GM23338 (cell line): ENCODE measurements around the gene TRAM2.

Experiments used
- CREB1 ChIP-seq: fragments of 250-450 bp; sonication (Bioruptor Pico); IDR thresholded peaks from 2 replicates; pipeline ENCODE4 v1.5.0; 2020; ENCODE audit warnings: low read depth, mild to moderate bottlenecking, moderate library complexity
- CTCF ChIP-seq, 2 experiments: fragments of 200-600 bp in 1 of 2; sonication (generic) in 1 of 2; conservative IDR thresholded peaks; 2 replicates each; pipeline versions ENCODE4 v1.5.1 to v1.6.1; 2016 to 2017; ENCODE audit warnings: antibody characterized with exemption in 2 of 2, low read depth in 2 of 2, mild to moderate bottlenecking in 2 of 2, moderate library complexity in 1 of 2
- ETS1 ChIP-seq: IDR thresholded peaks from 2 replicates; pipeline ENCODE4 v1.6.1; 2016; ENCODE audit warnings: antibody characterized with exemption
- EZH2 ChIP-seq: fragments of 200-600 bp; sonication (generic); IDR thresholded peaks from one replicate; pipeline ENCODE4 v1.8.0; 2017; ENCODE audit warnings: antibody characterized with exemption, mild to moderate bottlenecking, low read depth; ENCODE audit not compliant: unreplicated experiment
- EZH2phosphoT487 ChIP-seq: fragments of 200-600 bp; sonication (generic); IDR thresholded peaks from one replicate; pipeline ENCODE4 v1.8.1; 2018; ENCODE audit warnings: antibody characterized with exemption; ENCODE audit not compliant: unreplicated experiment
- POLR2AphosphoS5 ChIP-seq: IDR thresholded peaks from 2 replicates; pipeline ENCODE4 v1.6.1; 2016; ENCODE audit warnings: antibody characterized with exemption, low read depth
- REST ChIP-seq: IDR thresholded peaks from one replicate; pipeline ENCODE4 v1.6.1; 2018; ENCODE audit warnings: antibody characterized with exemption; ENCODE audit not compliant: unreplicated experiment
- ZNF114 ChIP-seq: fragments of 250-450 bp; sonication (Bioruptor Pico); IDR thresholded peaks from 2 replicates; pipeline ENCODE4 v1.5.0; 2020; ENCODE audit warnings: mild to moderate bottlenecking, moderate library complexity
- ZNF331 ChIP-seq: fragments of 250-450 bp; sonication (Bioruptor Pico); IDR thresholded peaks from 2 replicates; pipeline ENCODE4 v1.5.0; 2020; ENCODE audit warnings: low read depth, mild to moderate bottlenecking, moderate library complexity
- ZNF462 ChIP-seq: fragments of 250-450 bp; sonication (Bioruptor Pico); IDR thresholded peaks from 2 replicates; pipeline ENCODE4 v1.5.0; 2020; ENCODE audit warnings: mild to moderate bottlenecking, moderate library complexity

GRCh38 chr6:52547647-52548352 lies 29.1 kb downstream of the TRAM2 start:
- no peak for TF ChIP-seq EZH2phosphoT487
- no peak for TF ChIP-seq CTCF (conservative IDR thresholded peaks at IDR 0.05; ENCODE audit: low read depth in 2 of 2)
- no peak for TF ChIP-seq POLR2AphosphoS5
- TF ChIP-seq EZH2 = no peak
- no peak for TF ChIP-seq CREB1 (CRISPR knock-in tag)
- no peak for TF ChIP-seq ETS1
- TF ChIP-seq REST = no peak
- no peak for TF ChIP-seq ZNF114 (CRISPR knock-in tag)
- no peak for TF ChIP-seq ZNF331 (CRISPR knock-in tag)
- TF ChIP-seq ZNF462 (CRISPR knock-in tag) = no peak
